Measurements from ENCODE around the gene TMEM225. TPM values are rescaled to one million over a fixed set of nuclear protein-coding genes. Genes with fewer than 3 reads are reported as not detected.

TMEM225 gene
- total RNA-seq, 1 experiment from 2014 or later, result not detected

Other genes starting within 250 kb of the TMEM225 start
- not detected in 2 replicates for gene SCN3B, start 231.0 kb downstream of the TMEM225 start, total RNA-seq (2014; rRNA removed; shearing (Covaris generic))
- 5.5 and 11.3 TPM in 2 replicates for gene ZNF202, start 144.0 kb downstream of the TMEM225 start, total RNA-seq (2014; rRNA removed; shearing (Covaris generic))
- gene OR6X1, start 131.2 kb downstream of the TMEM225 start, total RNA-seq (2014; rRNA removed; shearing (Covaris generic)), result not detected in 2 replicates
- gene OR6M1, start 79.3 kb downstream of the TMEM225 start, total RNA-seq (2014; rRNA removed; shearing (Covaris generic)), result not detected in 2 replicates
- gene OR8D4, start 16.5 kb upstream of the TMEM225 start, total RNA-seq (2014; rRNA removed; shearing (Covaris generic)), result not detected in 2 replicates
- not detected in 2 replicates for gene OR4D5, start 53.9 kb upstream of the TMEM225 start, total RNA-seq (2014; rRNA removed; shearing (Covaris generic))
- not detected in 2 replicates for gene OR6T1, start 58.2 kb upstream of the TMEM225 start, total RNA-seq (2014; rRNA removed; shearing (Covaris generic))
- gene OR10S1, start 92.1 kb upstream of the TMEM225 start, total RNA-seq (2014; rRNA removed; shearing (Covaris generic)), result not detected in 2 replicates
- not detected in 2 replicates for gene OR10G6, start 109.5 kb upstream of the TMEM225 start, total RNA-seq (2014; rRNA removed; shearing (Covaris generic))
- gene OR10G4, start 127.3 kb upstream of the TMEM225 start, total RNA-seq (2014; rRNA removed; shearing (Covaris generic)), result not detected in 2 replicates
- not detected in 2 replicates for gene OR10G9, start 137.3 kb upstream of the TMEM225 start, total RNA-seq (2014; rRNA removed; shearing (Covaris generic))
- gene OR10G8, start 141.1 kb upstream of the TMEM225 start, total RNA-seq (2014; rRNA removed; shearing (Covaris generic)), result not detected in 2 replicates
- not detected in 2 replicates for gene OR10G7, start 155.7 kb upstream of the TMEM225 start, total RNA-seq (2014; rRNA removed; shearing (Covaris generic))
- gene VWA5A, start 229.8 kb upstream of the TMEM225 start, total RNA-seq (2014; rRNA removed; shearing (Covaris generic)), result 0.39 and 1.8 TPM in 2 replicates

Measured in RPMI7951 (cell line).